Bronchial epithelial cell (primary cell): ENCODE results near the gene OLFML1. TPM values are rescaled to one million over a fixed set of nuclear protein-coding genes. Genes with fewer than 3 reads are reported as not detected.

ENCODE experiments used
- DNase-seq: peaks from one replicate; pipeline ENCODE4 v3.0.0-alpha.2; 2010; ENCODE audit warnings: low read depth
- FAIRE-seq: peaks from 2 replicates; lab custom pipeline; 2011; peaks lifted over from hg19 to GRCh38; lab: Jason Lieb, UNC
- H3K27me3 ChIP-seq: 2 replicates; pipeline ENCODE4 v1.5.1; 2011; ENCODE audit warnings: low read length; ENCODE audit not compliant: control insufficient read depth, insufficient read depth
- H3K36me3 ChIP-seq: 2 replicates; pipeline ENCODE4 v1.5.1; 2011; ENCODE audit warnings: low read length; ENCODE audit not compliant: control insufficient read depth, insufficient read depth
- H3K4me3 ChIP-seq: 2 replicates; pipeline ENCODE4 v1.5.1; 2011; ENCODE audit warnings: mild to moderate bottlenecking, low read depth, low read length, control low read depth
- total RNA-seq: library from RNA; depleted of rRNA; stranded (reverse); fragments of >200 nt; gene quantifications from 2 replicates; pipeline ENCODE4 v1.2.1, GENCODE V29; 2014
- TF ChIP-seq, protein P1 (sequence below): IDR thresholded peaks from 2 replicates; pipeline ENCODE4 v1.5.1; 2011; ENCODE audit warnings: mild to moderate bottlenecking, moderate library complexity, low read length, control low read depth, inconsistent platforms; ENCODE audit not compliant: insufficient read depth, severe bottlenecking

The OLFML1 gene
- total RNA-seq, 1 donor from 2014 or later: not detected

DNA sequence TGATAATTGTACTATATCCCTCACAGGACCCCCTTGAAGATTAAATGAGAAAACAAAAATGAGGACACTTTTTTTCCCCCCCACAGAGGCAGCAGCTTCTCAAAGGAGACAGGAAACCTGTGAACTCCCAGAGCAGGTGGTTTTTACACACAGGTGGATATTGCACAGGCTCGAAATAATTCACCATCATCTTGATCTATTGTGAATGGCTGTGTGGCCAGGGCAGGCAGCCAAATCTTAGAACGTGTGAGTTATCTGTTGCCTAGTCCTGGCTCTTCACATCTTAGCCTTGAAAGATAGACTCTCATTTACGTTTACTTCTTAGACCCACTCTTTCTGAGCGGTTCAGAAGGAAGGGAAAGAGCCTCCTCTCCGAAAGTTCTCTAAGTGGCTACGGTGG is 52.0 kb downstream of the OLFML1 start:
- no peaks in the 10 kb centered on the region for H3K27me3 ChIP-seq
- no peak for FAIRE-seq
- TF ChIP-seq, protein P1, sequence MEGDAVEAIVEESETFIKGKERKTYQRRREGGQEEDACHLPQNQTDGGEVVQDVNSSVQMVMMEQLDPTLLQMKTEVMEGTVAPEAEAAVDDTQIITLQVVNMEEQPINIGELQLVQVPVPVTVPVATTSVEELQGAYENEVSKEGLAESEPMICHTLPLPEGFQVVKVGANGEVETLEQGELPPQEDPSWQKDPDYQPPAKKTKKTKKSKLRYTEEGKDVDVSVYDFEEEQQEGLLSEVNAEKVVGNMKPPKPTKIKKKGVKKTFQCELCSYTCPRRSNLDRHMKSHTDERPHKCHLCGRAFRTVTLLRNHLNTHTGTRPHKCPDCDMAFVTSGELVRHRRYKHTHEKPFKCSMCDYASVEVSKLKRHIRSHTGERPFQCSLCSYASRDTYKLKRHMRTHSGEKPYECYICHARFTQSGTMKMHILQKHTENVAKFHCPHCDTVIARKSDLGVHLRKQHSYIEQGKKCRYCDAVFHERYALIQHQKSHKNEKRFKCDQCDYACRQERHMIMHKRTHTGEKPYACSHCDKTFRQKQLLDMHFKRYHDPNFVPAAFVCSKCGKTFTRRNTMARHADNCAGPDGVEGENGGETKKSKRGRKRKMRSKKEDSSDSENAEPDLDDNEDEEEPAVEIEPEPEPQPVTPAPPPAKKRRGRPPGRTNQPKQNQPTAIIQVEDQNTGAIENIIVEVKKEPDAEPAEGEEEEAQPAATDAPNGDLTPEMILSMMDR: no peak
- no peak for DNase-seq
- H3K36me3 ChIP-seq: no peaks in the 10 kb centered on the region
- no peak overlapping the region for H3K4me3 ChIP-seq

DNA sequence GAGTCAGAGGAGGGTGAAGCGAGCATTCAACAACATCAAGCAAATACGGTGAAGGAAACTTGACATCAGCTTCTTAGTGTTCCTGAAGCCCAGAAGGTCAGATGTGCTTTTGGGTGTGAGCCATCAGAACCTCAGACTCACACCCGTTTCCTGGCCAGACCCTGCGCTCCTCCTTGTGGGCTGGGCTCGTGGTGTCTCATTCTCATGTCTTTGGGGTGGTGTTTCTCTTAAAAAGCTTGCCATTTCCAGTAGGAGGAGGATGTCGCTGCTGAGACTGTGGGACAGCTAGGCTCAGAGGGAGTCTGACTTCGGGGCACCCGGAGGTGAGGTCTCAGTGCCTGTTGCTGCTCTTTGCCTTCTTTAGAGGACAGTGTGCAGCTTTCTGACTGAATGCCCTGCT is 52.7 kb downstream of the OLFML1 start:
- Histone ChIP-seq H3K4me3 (no peak overlapping the region), H3K36me3 (no peaks in the 10 kb centered on the region), H3K27me3 (no peaks in the 10 kb centered on the region)
- DNase-seq (no peak), FAIRE-seq (no peak)
- TF ChIP-seq, protein P1: no peak

GRCh38 chr11:7538466-7539454 is 53.5 kb downstream of the OLFML1 start:
- FAIRE-seq: peak; percentile 36
- H3K27me3 ChIP-seq: no peaks in the 10 kb centered on the region
- H3K36me3 ChIP-seq: no peaks in the 10 kb centered on the region
- DNase-seq: peak; percentile 44
- H3K4me3 ChIP-seq: no peak overlapping the region
- TF ChIP-seq, protein P1: no peak

GRCh38 chr11:7540830-7541555 is 55.7 kb downstream of the OLFML1 start:
- Histone ChIP-seq H3K27me3 (no peaks in the 10 kb centered on the region), H3K4me3 (no peak overlapping the region), H3K36me3 (no peaks in the 10 kb centered on the region)
- TF ChIP-seq, protein P1: no peak
- FAIRE-seq (peak; percentile 85), DNase-seq (peak; percentile 51)

- DNase-seq: no peak
- no peak for FAIRE-seq
Measured at GRCh38 chr11:7543302-7543701, 58.0 kb downstream of the OLFML1 start.

More at GRCh38 chr11:7543302-7543701, 58.0 kb downstream of the OLFML1 start:
- no peak overlapping the region for H3K4me3 ChIP-seq
- H3K27me3 ChIP-seq: no peaks in the 10 kb centered on the region
- TF ChIP-seq, protein P1: no peak
- H3K36me3 ChIP-seq: no peaks in the 10 kb centered on the region
